Nephron (organoid): ENCODE measurements around the gene ATP9A.

Source experiments
- H3K27ac Mint-ChIP-seq, 3 experiments: 2 replicates each; pipeline ENCODE4 v1.8.0; 2020; ENCODE audit warnings: mixed read lengths in 3 of 3, mild to moderate bottlenecking in 2 of 3, moderate library complexity in 1 of 3
- H3K27me3 Mint-ChIP-seq: 2 replicates; pipeline ENCODE4 v1.8.0; 2021; ENCODE audit warnings: low read depth, mild to moderate bottlenecking, moderate library complexity, mixed read lengths
- H3K36me3 Mint-ChIP-seq: 2 replicates; pipeline ENCODE4 v1.8.0; 2020; ENCODE audit warnings: low read depth, mixed read lengths
- H3K4me1 Mint-ChIP-seq: 2 replicates; pipeline ENCODE4 v1.8.0; 2020; ENCODE audit warnings: mixed read lengths
- H3K4me3 Mint-ChIP-seq, 3 experiments: 2 replicates each; pipeline ENCODE4 v1.8.0; 2020; ENCODE audit warnings: mild to moderate bottlenecking in 3 of 3, mixed read lengths in 3 of 3, moderate library complexity in 2 of 3
- H3K9me3 Mint-ChIP-seq: 2 replicates; pipeline ENCODE4 v1.8.0; 2020; ENCODE audit warnings: mixed read lengths
- CTCF ChIP-seq, 3 experiments: fragments of 200-600 bp; sonication (generic); IDR thresholded peaks; one replicate each; pipeline ENCODE4 v1.5.0; 2021; ENCODE audit warnings: antibody characterized with exemption in 3 of 3; ENCODE audit not compliant: unreplicated experiment in 3 of 3

Gene ATP9A

GRCh38 chr20:51567622-51568021 lies 200.6 kb downstream of the ATP9A start:
- no peaks in the 10 kb centered on the region for H3K36me3 Mint-ChIP-seq
- no peak overlapping the region for H3K27ac Mint-ChIP-seq

GRCh38 chr20:51566594-51566993 lies 201.6 kb downstream of the ATP9A start:
- H3K4me1 Mint-ChIP-seq = peaks cover 34% of the 10 kb centered on the region
- TF ChIP-seq CTCF (IDR thresholded peaks at IDR 0.05; ENCODE audit: unreplicated experiment in 3 of 3) = no peak
- no peak overlapping the region for H3K4me3 Mint-ChIP-seq
- H3K27ac Mint-ChIP-seq = no peak overlapping the region
- peaks cover 53% of the 10 kb centered on the region for H3K27me3 Mint-ChIP-seq
- H3K36me3 Mint-ChIP-seq = no peaks in the 10 kb centered on the region
- H3K9me3 Mint-ChIP-seq = peaks cover 5% of the 10 kb centered on the region

More at GRCh38 chr20:51567622-51568021, 200.6 kb downstream of the ATP9A start:
- peaks cover 5% of the 10 kb centered on the region for H3K9me3 Mint-ChIP-seq
- TF ChIP-seq CTCF (IDR thresholded peaks at IDR 0.05; ENCODE audit: unreplicated experiment in 3 of 3) = no peak
- peaks cover 49% of the 10 kb centered on the region for H3K27me3 Mint-ChIP-seq
- H3K4me3 Mint-ChIP-seq = no peak overlapping the region
- H3K4me1 Mint-ChIP-seq = peaks cover 28% of the 10 kb centered on the region

- Mint-ChIP-seq H3K36me3 (no peaks in the 10 kb centered on the region), H3K9me3 (peaks cover 3% of the 10 kb centered on the region), H3K27ac (no peak overlapping the region), H3K4me3 (peak overlapping the region in 1 of 3 experiments; percentile 22), H3K27me3 (peaks cover 54% of the 10 kb centered on the region), H3K4me1 (peaks cover 39% of the 10 kb centered on the region)
- TF ChIP-seq CTCF (IDR thresholded peaks at IDR 0.05; ENCODE audit: unreplicated experiment in 3 of 3) = no peak
Observed at GRCh38 chr20:51565298-51566144, 202.7 kb downstream of the ATP9A start.

GRCh38 chr20:51563486-51564332 lies 204.5 kb downstream of the ATP9A start:
- no peaks in the 10 kb centered on the region for H3K9me3 Mint-ChIP-seq
- H3K27ac Mint-ChIP-seq = peak overlapping the region; percentile 77 to 84 (median 81)
- peaks cover 57% of the 10 kb centered on the region for H3K27me3 Mint-ChIP-seq
- H3K4me3 Mint-ChIP-seq = peak overlapping the region; percentile 77 to 81 (median 80)
- H3K4me1 Mint-ChIP-seq = peaks cover 44% of the 10 kb centered on the region
- no peak for TF ChIP-seq CTCF (IDR thresholded peaks at IDR 0.05; ENCODE audit: unreplicated experiment in 3 of 3)
- H3K36me3 Mint-ChIP-seq = no peaks in the 10 kb centered on the region

GRCh38 chr20:51563174-51563485 lies 205.1 kb downstream of the ATP9A start:
- TF ChIP-seq CTCF (IDR thresholded peaks at IDR 0.05; ENCODE audit: unreplicated experiment in 3 of 3) = no peak
- Mint-ChIP-seq H3K4me3 (peak overlapping the region; percentile 77 to 81 (median 80)), H3K27ac (peak overlapping the region; percentile 77 to 84 (median 81)), H3K36me3 (no peaks in the 10 kb centered on the region), H3K9me3 (no peaks in the 10 kb centered on the region), H3K27me3 (peaks cover 54% of the 10 kb centered on the region), H3K4me1 (peaks cover 44% of the 10 kb centered on the region)
